A673 (cell line): ENCODE results near the gene ELFN2. TPM values are rescaled to one million over a fixed set of nuclear protein-coding genes. Genes with fewer than 3 reads are reported as not detected.

Experiments
- BruUV-seq: library from RNA; stranded (reverse); fragments of 400-500 nt; replicated peaks from 2 replicates; lab custom pipeline; 2021; lab: Mats Ljungman, UMichigan
- CTCF ChIA-PET: fragments of 300-600 bp; sonication (Branson Sonifier 250); formaldehyde crosslinking; loops from one replicate; lab custom pipeline; 2022; ENCODE audit warnings: antibody characterized with exemption; lab: Charles Lee
- POLR2A ChIA-PET: fragments of 300-600 bp; sonication (Branson Sonifier 250); formaldehyde crosslinking; loops from one replicate; lab custom pipeline; 2022; ENCODE audit warnings: antibody characterized with exemption; ENCODE audit not compliant: low non-redundant PET; lab: Charles Lee
- DNase-seq: peaks from one replicate; pipeline ENCODE4 v3.0.0-alpha.2; 2015; ENCODE audit warnings: low spot score
- H3K27ac ChIP-seq: fragments of 200-600 bp; sonication (generic); 2 replicates; pipeline ENCODE4 v1.5.1; 2016; ENCODE audit warnings: mixed run types, low read depth, mild to moderate bottlenecking, mixed read lengths, antibody characterized with exemption, low read length; ENCODE audit not compliant: poor library complexity, severe bottlenecking
- H3K27me3 ChIP-seq: fragments of 200-600 bp; sonication (generic); replicated peaks from 2 replicates; pipeline ENCODE4 v1.6.1; 2017; ENCODE audit warnings: mixed run types, low read depth, mild to moderate bottlenecking, mixed read lengths, antibody characterized with exemption, low read length; ENCODE audit not compliant: insufficient read depth, poor library complexity
- H3K36me3 ChIP-seq: fragments of 200-600 bp; sonication (generic); 2 replicates; pipeline ENCODE4 v1.6.1; 2016; ENCODE audit warnings: mixed run types, mild to moderate bottlenecking, mixed read lengths, antibody characterized with exemption, low read length; ENCODE audit not compliant: insufficient read depth, poor library complexity, severe bottlenecking
- H3K4me1 ChIP-seq: fragments of 200-600 bp; sonication (generic); 2 replicates; pipeline ENCODE4 v1.6.1; 2017; ENCODE audit warnings: mixed run types, mild to moderate bottlenecking, mixed read lengths, antibody characterized with exemption, low read length; ENCODE audit not compliant: insufficient read depth, poor library complexity, severe bottlenecking
- H3K4me3 ChIP-seq: fragments of 200-600 bp; sonication (generic); 2 replicates; pipeline ENCODE4 v1.5.1; 2016; ENCODE audit warnings: low read depth, mixed run types, mild to moderate bottlenecking, mixed read lengths, low read length; ENCODE audit not compliant: poor library complexity, severe bottlenecking
- H3K9me3 ChIP-seq: fragments of 200-600 bp; sonication (generic); 2 replicates; pipeline ENCODE4 v1.6.1; 2016; ENCODE audit warnings: mixed run types, low read depth, mild to moderate bottlenecking, mixed read lengths, antibody characterized with exemption, low read length; ENCODE audit not compliant: poor library complexity, severe bottlenecking
- EZH2 ChIP-seq: fragments of 200-600 bp; sonication (generic); IDR thresholded peaks from 2 replicates; pipeline ENCODE4 v1.6.1; 2017; ENCODE audit warnings: borderline replicate concordance, low read depth, mild to moderate bottlenecking, mixed read lengths, antibody characterized with exemption, low read length; ENCODE audit not compliant: poor library complexity, severe bottlenecking
- intact Hi-C: fragments of 100-400 bp; cut with micrococcal nuclease; formaldehyde crosslinking; loops from one replicate; pipeline ENCODE4 v1.10.0; 2022; ENCODE audit not compliant: unreplicated experiment
- total RNA-seq: library from RNA; stranded (reverse); gene quantifications from 2 replicates; pipeline ENCODE4 v1.2.3, GENCODE V29; 2021
- TF ChIP-seq, protein P1 (sequence below): fragments of 300-800, 200-600 bp; sonication (generic); conservative IDR thresholded peaks from 2 replicates; pipeline ENCODE4 v1.5.1; 2017; ENCODE audit warnings: low read depth, mild to moderate bottlenecking, antibody characterized with exemption, low read length, moderate library complexity, mixed read lengths

Gene ELFN2
- total RNA-seq, 1 experiment from 2014 or later, result not detected

DNA sequence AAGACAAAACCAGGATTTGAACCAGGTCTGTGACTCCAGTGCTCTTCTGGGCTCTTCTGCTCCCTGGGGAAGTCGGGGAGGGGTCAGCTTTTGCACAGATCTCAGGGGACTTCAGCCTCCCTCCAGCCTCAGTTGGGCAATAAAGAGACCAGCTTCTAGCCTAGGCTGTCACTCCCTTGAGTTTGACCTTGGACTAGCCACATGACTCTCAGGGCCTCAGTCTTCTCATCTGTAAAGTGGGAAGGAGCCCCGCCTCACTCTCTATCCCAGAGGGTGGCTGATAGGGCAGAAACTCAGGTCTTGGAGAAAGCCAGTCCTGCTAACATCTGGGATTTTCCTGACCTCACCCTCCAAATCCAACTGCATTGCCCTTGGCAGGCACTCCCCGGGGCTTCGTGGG lies 38.7 kb downstream of the ELFN2 start:
- TF ChIP-seq EZH2, result no peak
- TF ChIP-seq, protein P1, sequence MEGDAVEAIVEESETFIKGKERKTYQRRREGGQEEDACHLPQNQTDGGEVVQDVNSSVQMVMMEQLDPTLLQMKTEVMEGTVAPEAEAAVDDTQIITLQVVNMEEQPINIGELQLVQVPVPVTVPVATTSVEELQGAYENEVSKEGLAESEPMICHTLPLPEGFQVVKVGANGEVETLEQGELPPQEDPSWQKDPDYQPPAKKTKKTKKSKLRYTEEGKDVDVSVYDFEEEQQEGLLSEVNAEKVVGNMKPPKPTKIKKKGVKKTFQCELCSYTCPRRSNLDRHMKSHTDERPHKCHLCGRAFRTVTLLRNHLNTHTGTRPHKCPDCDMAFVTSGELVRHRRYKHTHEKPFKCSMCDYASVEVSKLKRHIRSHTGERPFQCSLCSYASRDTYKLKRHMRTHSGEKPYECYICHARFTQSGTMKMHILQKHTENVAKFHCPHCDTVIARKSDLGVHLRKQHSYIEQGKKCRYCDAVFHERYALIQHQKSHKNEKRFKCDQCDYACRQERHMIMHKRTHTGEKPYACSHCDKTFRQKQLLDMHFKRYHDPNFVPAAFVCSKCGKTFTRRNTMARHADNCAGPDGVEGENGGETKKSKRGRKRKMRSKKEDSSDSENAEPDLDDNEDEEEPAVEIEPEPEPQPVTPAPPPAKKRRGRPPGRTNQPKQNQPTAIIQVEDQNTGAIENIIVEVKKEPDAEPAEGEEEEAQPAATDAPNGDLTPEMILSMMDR, result no peak
- intact Hi-C loops, result no loop called here
- Histone ChIP-seq H3K27ac (no peak overlapping the region), H3K27me3 (no peaks in the 10 kb centered on the region), H3K9me3 (no peaks in the 10 kb centered on the region), H3K36me3 (no peaks in the 10 kb centered on the region), H3K4me1 (no peaks in the 10 kb centered on the region), H3K4me3 (no peak overlapping the region)
- ChIA-PET CTCF (no interaction called here), POLR2A (no interaction called here)
- no peak for DNase-seq
- no TSS peak for BruUV-seq

DNA sequence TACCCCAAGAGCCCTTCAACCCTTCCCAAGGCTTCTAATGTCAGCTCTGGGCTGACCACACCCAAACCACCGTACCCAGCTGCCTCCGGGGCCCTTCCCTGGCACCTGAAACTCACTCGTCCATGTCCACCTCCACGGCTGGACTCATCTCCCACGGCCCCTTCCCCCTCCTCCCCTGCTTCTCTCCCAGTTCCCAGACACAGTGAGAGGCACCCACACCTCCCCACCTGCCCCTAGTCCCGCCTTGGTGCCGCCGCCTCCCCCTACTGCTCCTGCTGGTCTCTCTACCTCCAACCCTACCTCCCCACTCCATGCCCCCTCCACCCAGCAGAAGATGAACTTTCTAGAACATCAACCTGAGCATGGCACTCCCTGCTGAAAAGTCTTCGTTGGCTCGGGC lies 39.5 kb downstream of the ELFN2 start:
- CTCF ChIA-PET, result no interaction called here

DNA sequence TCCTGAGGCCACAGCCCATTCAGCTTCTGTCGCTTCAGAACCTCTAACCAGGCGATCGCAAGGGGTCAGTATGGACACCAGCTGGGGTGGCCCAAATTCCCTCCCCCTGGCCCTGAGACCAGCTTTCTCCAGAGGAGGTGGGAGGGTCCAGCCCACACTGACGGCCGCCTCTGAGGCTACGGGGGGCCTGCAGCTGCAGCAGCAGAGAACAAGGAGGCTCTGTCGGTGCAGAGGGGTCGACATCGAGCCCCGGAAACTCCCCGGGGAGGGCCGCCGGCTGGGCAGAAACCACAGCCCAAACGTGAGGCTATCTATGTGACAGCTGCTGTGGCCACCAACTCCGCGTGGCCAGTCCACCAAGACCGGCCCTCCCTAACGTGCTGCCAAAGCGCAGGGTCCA lies 40.8 kb downstream of the ELFN2 start:
- BruUV-seq, result no TSS peak
- CTCF ChIA-PET, result no interaction called here
- Histone ChIP-seq H3K4me3 (no peak overlapping the region), H3K27ac (no peak overlapping the region), H3K27me3 (no peaks in the 10 kb centered on the region), H3K4me1 (no peaks in the 10 kb centered on the region), H3K9me3 (no peaks in the 10 kb centered on the region), H3K36me3 (no peaks in the 10 kb centered on the region)
- DNase-seq, result no peak
- no peak for TF ChIP-seq EZH2
- TF ChIP-seq, protein P1, result no peak
- POLR2A ChIA-PET, result no interaction called here
- intact Hi-C loops, result no loop called here

More for the DNA sequence above, 39.5 kb downstream of the ELFN2 start:
- Histone ChIP-seq H3K27ac (no peak overlapping the region), H3K4me1 (no peaks in the 10 kb centered on the region), H3K4me3 (no peak overlapping the region), H3K9me3 (no peaks in the 10 kb centered on the region), H3K36me3 (no peaks in the 10 kb centered on the region), H3K27me3 (no peaks in the 10 kb centered on the region)
- no TSS peak for BruUV-seq
- TF ChIP-seq EZH2, result no peak
- TF ChIP-seq, protein P1, result no peak
- no peak for DNase-seq
- POLR2A ChIA-PET, result interaction anchor here (0.8 kb wide), 1 partner anchor 898 kb away, joined by 6 read pairs; no protein-coding TSS in a partner anchor
- intact Hi-C loops, result no loop called here
